NCI-H345 treated with DMSO at 0.1 percent for 48 hours (cell line): Measurements from ENCODE around the gene DYNLRB1.
"Not testable (repeated sequence)": the region's sequence is repeated elsewhere in the genome, so short reads cannot be mapped to it uniquely, and the experiment has no call there.

Experiments used
- DNase-seq: peaks from one replicate; lab custom pipeline; 2025; ENCODE audit not compliant: unreplicated experiment; lab: John Stamatoyannopoulos, UW

The DYNLRB1 gene

GRCh38 chr20:34511891-34512265 is 4.3 kb upstream of the DYNLRB1 start:
- no peak for DNase-seq

GRCh38 chr20:34512266-34512954 is 3.8 kb upstream of the DYNLRB1 start:
- no peak for DNase-seq

GRCh38 chr20:34512955-34513419 is 3.2 kb upstream of the DYNLRB1 start:
- DNase-seq, result no peak

GRCh38 chr20:34514034-34514433 is 2.2 kb upstream of the DYNLRB1 start:
- not testable (repeated sequence) for DNase-seq

- no peak for DNase-seq
Measured at GRCh38 chr20:34514897-34515483, 1.2 kb upstream of the DYNLRB1 start.

- peak; percentile 88 for DNase-seq
Measured at GRCh38 chr20:34515484-34516246, 557 bp upstream of the DYNLRB1 start.

- DNase-seq, result no peak
Measured at GRCh38 chr20:34517114-34517505, 888 bp downstream of the DYNLRB1 start.

GRCh38 chr20:34518863-34519262 is 2.6 kb downstream of the DYNLRB1 start:
- not testable (repeated sequence) for DNase-seq

GRCh38 chr20:34519841-34520240 is 3.6 kb downstream of the DYNLRB1 start:
- DNase-seq, result not testable (repeated sequence)

GRCh38 chr20:34522969-34523871 is 7.0 kb downstream of the DYNLRB1 start:
- no peak for DNase-seq

- no peak for DNase-seq
Measured at GRCh38 chr20:34524426-34524825, 8.2 kb downstream of the DYNLRB1 start.

- no peak for DNase-seq
Measured at GRCh38 chr20:34525342-34525708, 9.1 kb downstream of the DYNLRB1 start.

- no peak for DNase-seq
Measured at GRCh38 chr20:34525709-34526416, 9.6 kb downstream of the DYNLRB1 start.

- no peak for DNase-seq
Measured at GRCh38 chr20:34526466-34526865, 10.2 kb downstream of the DYNLRB1 start.

- DNase-seq, result no peak
Measured at GRCh38 chr20:34527016-34527415, 10.8 kb downstream of the DYNLRB1 start.

GRCh38 chr20:34528921-34529297 is 12.7 kb downstream of the DYNLRB1 start:
- DNase-seq, result no peak

- DNase-seq, result no peak
Measured at GRCh38 chr20:34529742-34530141, 13.5 kb downstream of the DYNLRB1 start.

GRCh38 chr20:34530342-34530741 is 14.1 kb downstream of the DYNLRB1 start:
- DNase-seq, result no peak

- DNase-seq, result no peak
Measured at GRCh38 chr20:34531608-34532265, 15.5 kb downstream of the DYNLRB1 start.

- DNase-seq, result no peak
Measured at GRCh38 chr20:34532320-34532719, 16.1 kb downstream of the DYNLRB1 start.
